GM19035 (cell line): ENCODE data around the gene LSR.

Experiments
- ATAC-seq: cut with Tn5 transposase; IDR thresholded peaks from one replicate; pipeline ENCODE4 v1.9.1; 2021; ENCODE audit not compliant: unreplicated experiment

The LSR gene

DNA sequence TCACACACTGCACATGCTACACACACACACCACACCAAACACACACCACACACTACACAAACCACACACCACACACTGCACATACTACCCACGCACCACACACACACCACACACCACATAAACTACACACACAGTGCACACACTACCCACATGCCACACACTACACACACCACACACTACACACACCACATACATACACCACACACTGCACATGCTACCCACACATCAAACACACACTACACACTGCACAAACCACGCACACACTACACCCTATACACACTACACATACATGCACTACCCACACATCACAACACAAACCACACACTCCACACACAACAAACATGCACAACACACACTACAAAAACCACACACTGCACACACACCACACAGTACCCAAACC, 49.1 kb downstream of the LSR start:
- ATAC-seq, result no peak

DNA sequence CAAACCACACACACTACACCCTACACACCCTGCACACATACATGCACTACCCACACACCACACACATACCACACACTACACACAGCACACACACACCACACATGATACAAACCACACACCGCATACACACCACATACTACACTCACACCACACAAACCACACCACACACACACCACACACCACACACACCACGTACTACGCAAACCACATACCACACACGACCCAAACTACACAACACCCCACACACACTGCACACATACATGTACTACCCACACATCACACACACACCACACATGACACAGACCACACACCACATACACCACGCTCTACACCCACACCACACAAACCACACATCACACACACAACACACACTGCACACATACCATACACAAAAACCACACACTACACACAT, 49.8 kb downstream of the LSR start:
- no peak for ATAC-seq

DNA sequence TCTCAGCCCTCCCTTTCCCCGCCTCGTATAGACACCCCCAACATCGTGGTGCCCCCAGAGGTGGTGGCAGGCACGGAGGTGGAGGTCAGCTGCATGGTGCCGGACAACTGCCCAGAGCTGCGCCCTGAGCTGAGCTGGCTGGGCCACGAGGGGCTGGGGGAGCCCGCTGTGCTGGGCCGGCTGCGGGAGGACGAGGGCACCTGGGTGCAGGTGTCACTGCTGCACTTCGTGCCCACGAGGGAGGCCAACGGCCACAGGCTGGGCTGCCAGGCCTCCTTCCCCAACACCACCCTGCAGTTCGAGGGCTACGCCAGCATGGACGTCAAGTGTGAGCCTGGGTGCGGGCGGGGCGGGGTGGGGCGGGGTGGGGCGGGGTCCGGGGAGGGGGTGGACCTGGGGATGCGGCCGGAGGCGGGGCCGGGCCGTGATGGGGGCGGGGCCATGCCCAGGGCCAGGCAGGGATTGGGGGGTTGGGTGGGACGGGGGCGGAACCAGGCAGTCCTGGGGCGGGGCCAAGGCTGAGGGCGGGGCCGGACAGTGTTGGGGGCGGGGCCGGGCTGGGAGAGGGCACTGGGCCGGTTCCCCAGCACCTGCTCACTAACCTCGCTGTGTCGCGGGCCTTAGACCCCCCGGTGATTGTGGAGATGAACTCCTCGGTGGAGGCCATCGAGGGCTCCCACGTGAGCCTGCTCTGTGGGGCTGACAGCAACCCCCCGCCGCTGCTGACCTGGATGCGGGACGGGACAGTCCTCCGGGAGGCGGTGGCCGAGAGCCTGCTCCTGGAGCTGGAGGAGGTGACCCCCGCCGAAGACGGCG, 50.9 kb downstream of the LSR start:
- no peak for ATAC-seq

GRCh38 chr19:35300339-35300649, 51.5 kb downstream of the LSR start:
- ATAC-seq, result no peak

GRCh38 chr19:35301961-35302360, 53.2 kb downstream of the LSR start:
- ATAC-seq, result no peak

GRCh38 chr19:35302446-35302845, 53.6 kb downstream of the LSR start:
- no peak for ATAC-seq

DNA sequence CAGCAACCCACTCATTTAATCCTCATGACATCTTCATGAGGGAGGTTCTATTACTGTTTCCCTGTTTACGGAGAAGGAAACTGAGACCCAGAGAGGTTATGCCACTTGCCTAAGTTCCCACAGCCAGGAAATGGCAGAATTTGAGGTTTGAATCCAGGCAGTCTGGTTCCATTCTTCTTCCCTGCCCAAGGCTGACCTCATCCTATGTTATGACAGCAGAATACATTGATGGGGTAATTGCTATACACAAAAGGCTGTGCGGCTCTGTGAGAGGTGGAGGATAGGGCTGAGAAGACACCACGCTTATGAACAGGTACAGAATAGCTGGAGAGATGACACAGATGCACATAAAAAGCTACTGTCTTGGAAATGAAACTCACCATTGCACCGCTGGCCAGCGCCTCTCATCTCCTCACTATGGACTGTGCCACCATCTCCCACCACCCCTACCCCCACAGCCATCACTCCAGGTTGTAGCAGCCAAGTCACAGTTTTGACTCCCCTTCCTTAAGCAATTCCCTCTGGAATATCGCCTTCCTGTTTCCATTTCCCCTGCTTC, 54.6 kb downstream of the LSR start:
- no peak for ATAC-seq

- ATAC-seq, result no peak
These were observed 55.2 kb downstream of the LSR start for GRCh38 chr19:35304036-35304435.

- ATAC-seq, result no peak
These were observed 56.4 kb downstream of the LSR start for GRCh38 chr19:35305181-35305580.

DNA sequence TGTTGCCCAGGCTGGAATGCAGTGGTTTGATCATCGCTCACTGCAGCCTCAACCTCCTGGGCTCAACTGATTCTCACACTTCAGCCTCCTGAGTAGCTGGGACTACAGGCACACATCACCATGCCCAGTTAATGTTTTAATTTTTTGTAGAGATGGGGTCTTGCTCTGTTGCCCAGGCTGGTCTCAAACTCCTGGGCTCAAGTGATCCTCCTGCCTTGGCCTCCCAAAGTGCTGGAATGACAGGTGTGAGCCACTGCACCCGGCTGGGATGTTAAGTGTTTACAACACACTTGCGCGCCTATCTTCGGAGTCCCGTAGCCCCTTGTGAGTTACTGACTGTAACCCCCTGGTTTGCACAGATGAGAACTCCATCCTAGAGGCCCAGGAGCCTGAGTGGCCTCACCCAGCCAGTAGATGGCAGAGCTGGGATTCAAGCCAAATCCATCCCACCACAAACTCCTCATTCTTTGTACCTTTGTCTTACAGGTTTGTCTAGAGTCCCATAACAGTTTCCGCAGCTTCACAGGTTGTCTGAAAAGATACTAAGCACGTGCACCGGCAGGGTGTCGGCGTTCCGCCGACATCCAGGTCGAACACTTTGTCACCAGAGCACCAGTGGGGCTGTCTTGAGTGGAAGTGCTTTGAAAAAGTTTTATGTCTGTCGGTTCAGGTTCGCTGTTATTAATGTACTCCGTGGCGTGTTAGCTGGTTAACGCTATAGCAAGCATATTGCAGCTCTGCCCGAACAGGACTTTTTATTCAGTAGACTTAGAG, 57.9 kb downstream of the LSR start:
- no peak for ATAC-seq

GRCh38 chr19:35307931-35308330, 59.1 kb downstream of the LSR start:
- no peak for ATAC-seq

DNA sequence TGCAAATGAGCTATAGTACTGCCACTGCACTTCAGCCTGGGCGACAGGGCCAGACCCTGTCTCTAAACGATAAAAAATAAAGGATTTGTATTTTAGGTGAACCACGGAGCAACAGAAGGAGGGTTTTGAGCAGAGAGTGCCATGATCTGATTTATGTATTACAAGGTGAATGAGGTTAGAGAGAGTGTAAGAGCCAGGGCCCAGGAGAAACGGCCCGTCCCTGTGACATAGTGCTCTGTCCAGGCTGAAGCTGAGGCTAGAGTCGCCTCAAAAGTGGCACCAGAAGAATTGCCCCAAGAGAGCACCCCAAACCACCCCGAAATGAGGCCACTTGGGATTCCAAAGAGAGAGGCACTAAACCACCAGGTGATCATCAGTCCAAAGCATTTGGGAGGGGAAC, 60.1 kb downstream of the LSR start:
- ATAC-seq, result no peak

- no peak for ATAC-seq
These were observed 60.9 kb downstream of the LSR start for GRCh38 chr19:35309481-35310279.

DNA sequence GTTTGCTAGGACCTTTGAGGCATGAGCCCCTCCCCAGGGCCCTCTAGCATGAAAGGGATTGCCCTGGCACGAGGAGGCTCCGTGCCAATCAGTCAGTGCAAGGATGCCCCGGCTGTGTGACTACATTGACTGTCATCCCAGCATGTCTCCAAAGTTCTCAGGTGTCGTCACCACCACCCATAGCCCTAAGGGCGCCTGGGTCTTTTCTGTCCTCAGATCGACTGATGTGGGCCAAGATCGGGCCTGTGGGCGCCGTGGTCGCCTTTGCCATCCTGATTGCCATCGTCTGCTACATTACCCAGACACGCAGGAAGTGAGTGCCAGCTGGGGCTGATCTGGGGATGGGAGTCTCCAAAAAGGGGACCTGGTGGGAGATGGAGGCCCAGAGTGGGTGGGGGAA, 61.5 kb downstream of the LSR start:
- ATAC-seq, result no peak

DNA sequence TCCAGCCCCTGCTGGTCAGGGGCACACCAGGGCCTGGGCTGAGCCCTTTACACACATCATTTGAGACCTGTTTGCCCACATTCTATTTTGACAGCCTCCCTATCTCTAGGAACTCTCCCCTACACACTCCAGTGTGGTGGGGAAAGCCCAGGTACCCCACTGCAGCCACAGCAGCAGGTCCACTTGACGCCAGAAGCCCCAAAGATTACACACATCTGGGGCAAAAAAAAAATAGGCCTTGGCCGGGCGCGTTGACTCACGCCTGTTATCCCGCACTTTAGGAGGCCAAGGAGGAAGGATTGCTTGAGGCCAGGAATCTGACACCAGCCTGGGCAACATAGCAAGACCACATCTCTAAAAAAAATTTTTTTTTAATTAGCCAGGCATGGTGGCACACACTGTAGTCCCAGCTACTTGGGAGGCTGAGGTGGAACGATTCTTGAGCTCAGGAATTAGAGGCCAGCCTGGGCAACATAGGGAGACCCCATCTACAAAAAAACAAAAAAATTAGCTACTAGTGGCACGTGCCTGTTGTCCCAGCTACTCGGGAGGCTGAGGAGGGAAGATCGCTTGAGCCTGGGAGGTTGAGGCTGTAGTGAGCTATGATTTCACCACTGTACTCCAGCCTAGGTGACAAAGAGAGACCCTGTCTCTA, 62.1 kb downstream of the LSR start:
- ATAC-seq, result no peak

- ATAC-seq, result no peak
These were observed 63.3 kb downstream of the LSR start for GRCh38 chr19:35311901-35312665.

DNA sequence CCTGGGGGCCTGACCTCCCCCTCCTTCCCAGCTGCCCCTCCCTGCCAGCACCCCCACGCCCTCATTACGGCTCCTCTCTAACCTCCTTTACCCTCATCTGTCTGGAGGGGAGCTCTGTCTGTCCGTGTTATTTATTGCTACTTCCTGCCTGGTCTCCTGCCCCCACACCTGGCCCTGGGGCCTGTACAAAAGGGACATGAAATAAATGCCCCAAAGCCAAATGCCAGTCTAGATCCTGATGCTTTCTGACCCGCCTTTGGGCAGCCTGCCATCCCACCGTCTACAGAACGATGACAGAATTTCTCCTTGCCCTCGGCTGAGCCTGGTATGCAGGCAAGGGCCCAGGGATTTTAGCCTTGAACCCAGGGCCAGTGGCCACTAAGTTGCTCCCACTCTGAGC, 64.8 kb downstream of the LSR start:
- ATAC-seq, result no peak

DNA sequence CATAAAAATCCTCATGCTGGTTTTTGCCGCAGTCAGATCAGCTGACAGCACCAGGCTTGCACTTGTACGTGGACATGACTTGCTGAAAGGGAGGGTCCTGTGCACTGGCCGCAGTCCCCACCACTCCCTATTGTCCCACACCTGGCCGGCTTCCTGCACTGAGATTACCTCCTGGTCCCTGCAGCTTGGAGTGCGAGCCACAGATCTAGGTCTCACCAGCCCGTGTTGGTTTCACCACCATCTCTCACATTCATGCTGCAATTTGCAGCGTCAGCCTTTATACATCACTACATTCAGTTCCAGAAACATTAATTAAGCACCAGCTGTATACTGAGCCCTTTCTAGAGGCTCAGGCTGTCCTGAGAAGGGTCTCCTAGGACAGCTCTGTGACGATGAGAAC, 65.2 kb downstream of the LSR start:
- no peak for ATAC-seq

DNA sequence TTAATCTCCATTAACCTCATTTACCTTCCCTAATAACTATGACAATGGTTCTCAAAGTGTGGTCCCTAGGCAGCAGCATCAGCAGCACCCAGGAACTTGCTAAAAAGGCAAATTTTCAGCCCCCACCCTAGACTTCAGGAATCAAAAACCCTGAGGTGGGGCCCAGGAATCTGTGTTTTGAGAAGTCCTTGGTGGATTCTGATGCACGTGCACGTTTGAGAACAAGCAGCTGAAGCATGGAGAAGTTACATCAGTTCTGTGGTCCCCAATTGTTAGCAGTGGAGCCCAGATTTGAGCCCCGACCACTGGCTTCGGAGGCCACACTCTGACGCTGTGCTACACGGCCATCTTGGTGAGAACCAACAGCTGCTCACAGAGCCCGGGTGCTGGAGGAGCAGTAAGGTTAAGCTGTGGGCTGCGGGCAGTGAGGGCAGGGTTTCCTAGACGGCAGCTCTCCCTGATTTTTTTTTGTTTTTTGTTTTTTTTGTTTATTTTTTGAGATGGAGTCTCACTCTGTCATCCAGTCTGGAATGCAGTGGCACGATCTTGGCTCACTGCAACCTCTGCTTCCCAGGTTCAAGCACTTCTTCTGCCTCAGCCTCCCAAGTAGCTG, 66.2 kb downstream of the LSR start:
- ATAC-seq, result no peak

- no peak for ATAC-seq
These were observed 67.1 kb downstream of the LSR start for GRCh38 chr19:35315883-35316282.
